Neuron (in vitro differentiated cells): ENCODE measurements around the gene PYHIN1.

Experiments used
- H2AFZ ChIP-seq: one replicate; pipeline ENCODE4 v1.6.1; 2013; ENCODE audit warnings: low read depth, mild to moderate bottlenecking, inconsistent platforms, low read length, moderate library complexity
- H3K27me3 ChIP-seq: one replicate; pipeline ENCODE4 v1.6.1; 2013; ENCODE audit warnings: low read length; ENCODE audit not compliant: insufficient read depth
- H3K36me3 ChIP-seq: one replicate; pipeline ENCODE4 v1.6.1; 2013; ENCODE audit warnings: low read length; ENCODE audit not compliant: insufficient read depth
- H3K4me1 ChIP-seq: one replicate; pipeline ENCODE4 v1.6.1; 2013; ENCODE audit warnings: low read length; ENCODE audit not compliant: insufficient read depth
- H3K4me3 ChIP-seq: 2 replicates; pipeline ENCODE4 v1.5.1; 2013; ENCODE audit warnings: mild to moderate bottlenecking, low read length, moderate library complexity
- H3K9me3 ChIP-seq: one replicate; pipeline ENCODE4 v1.6.1; 2013; ENCODE audit warnings: low read length

The PYHIN1 gene

GRCh38 chr1:158946785-158947184, 15.4 kb downstream of the PYHIN1 start:
- no peaks in the 10 kb centered on the region for H3K9me3 ChIP-seq
- no peak overlapping the region for H2AFZ ChIP-seq
- no peaks in the 10 kb centered on the region for H3K36me3 ChIP-seq
- H3K27me3 ChIP-seq = no peaks in the 10 kb centered on the region
- no peak overlapping the region for H3K4me3 ChIP-seq
- no peaks in the 10 kb centered on the region for H3K4me1 ChIP-seq

DNA sequence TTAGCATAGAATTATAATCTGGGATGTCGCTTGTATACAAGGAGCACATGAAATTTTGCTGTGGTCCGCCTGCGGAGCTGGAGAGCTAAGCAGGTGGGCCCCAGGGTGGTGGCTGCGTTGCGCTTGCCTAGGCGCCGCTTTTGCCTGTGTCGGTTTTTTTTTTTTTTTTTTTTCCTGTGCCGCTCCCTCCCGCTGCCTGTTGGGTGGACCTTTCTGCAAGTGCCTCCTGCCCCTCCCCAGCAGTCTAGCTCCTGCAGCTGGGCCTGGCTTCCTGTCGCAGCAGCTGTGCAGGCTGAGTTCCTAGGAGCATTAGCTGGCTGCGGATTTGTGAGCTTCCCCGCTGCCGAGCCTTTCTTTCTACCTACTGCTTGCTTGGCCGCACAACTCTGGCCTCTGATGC, 20.6 kb downstream of the PYHIN1 start:
- Histone ChIP-seq H3K9me3 (no peaks in the 10 kb centered on the region), H3K4me1 (no peaks in the 10 kb centered on the region), H3K36me3 (no peaks in the 10 kb centered on the region), H3K4me3 (no peak overlapping the region), H3K27me3 (no peaks in the 10 kb centered on the region), H2AFZ (no peak overlapping the region)

GRCh38 chr1:158952416-158952815, 21.1 kb downstream of the PYHIN1 start:
- no peaks in the 10 kb centered on the region for H3K36me3 ChIP-seq
- no peak overlapping the region for H3K4me3 ChIP-seq
- no peaks in the 10 kb centered on the region for H3K9me3 ChIP-seq
- H3K4me1 ChIP-seq = no peaks in the 10 kb centered on the region
- H2AFZ ChIP-seq = no peak overlapping the region
- H3K27me3 ChIP-seq = no peaks in the 10 kb centered on the region

- Histone ChIP-seq H3K27me3 (no peaks in the 10 kb centered on the region), H2AFZ (no peak overlapping the region), H3K4me1 (no peaks in the 10 kb centered on the region), H3K9me3 (no peaks in the 10 kb centered on the region), H3K4me3 (no peak overlapping the region), H3K36me3 (no peaks in the 10 kb centered on the region)
These were observed 29.8 kb downstream of the PYHIN1 start for GRCh38 chr1:158961178-158961577.

DNA sequence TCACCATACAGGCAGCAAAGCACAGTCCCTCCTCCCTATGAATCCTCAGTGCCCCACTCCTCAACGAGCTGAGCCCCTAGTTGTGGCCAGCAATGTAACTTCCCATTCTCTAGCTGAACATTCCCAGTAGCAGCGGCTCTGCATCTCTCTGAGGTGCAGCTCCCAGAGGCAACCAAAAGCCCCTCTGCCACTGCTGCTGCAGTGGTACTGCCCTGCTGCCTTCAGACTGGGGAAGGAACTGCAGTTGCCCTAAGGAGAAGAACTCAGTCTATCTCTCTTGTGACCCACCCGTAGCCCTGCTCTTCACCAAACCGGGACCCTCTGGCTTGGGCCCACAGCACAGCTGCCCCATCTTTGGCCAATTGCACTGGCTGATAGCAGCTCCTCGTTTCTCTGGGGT, 31.6 kb downstream of the PYHIN1 start:
- H2AFZ ChIP-seq = no peak overlapping the region

DNA sequence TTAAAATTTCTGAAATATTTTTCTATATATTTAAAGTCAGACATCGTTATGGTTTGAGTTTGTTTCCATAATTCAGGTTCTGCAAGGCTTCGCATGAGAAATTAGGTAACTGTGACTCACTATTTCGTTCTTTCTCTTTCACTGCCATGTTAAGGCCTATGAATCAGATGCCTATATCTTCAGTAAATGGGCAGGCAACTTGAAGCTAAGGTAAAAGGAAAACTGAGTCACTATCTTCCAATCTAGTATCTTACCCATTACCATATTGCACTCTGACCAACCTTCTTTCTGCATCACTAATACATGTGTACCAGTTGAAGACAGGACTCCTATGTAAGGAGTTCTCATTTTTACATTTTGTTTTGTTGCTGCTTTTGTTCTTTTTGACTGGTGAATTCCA, 37.8 kb downstream of the PYHIN1 start:
- no peaks in the 10 kb centered on the region for H3K9me3 ChIP-seq
- H3K36me3 ChIP-seq = no peaks in the 10 kb centered on the region
- H3K27me3 ChIP-seq = no peaks in the 10 kb centered on the region
- H3K4me3 ChIP-seq = no peak overlapping the region
- no peaks in the 10 kb centered on the region for H3K4me1 ChIP-seq
- H2AFZ ChIP-seq = no peak overlapping the region

More for the DNA sequence above, 31.6 kb downstream of the PYHIN1 start:
- Histone ChIP-seq H3K9me3 (no peaks in the 10 kb centered on the region), H3K36me3 (no peaks in the 10 kb centered on the region), H3K4me3 (no peak overlapping the region), H3K4me1 (no peaks in the 10 kb centered on the region), H3K27me3 (no peaks in the 10 kb centered on the region)

GRCh38 chr1:158969855-158970254, 38.5 kb downstream of the PYHIN1 start:
- Histone ChIP-seq H3K4me1 (no peaks in the 10 kb centered on the region), H2AFZ (no peak overlapping the region), H3K9me3 (no peaks in the 10 kb centered on the region)

GRCh38 chr1:158972841-158973240, 41.5 kb downstream of the PYHIN1 start:
- Histone ChIP-seq H2AFZ (no peak overlapping the region), H3K36me3 (no peaks in the 10 kb centered on the region), H3K27me3 (no peaks in the 10 kb centered on the region), H3K4me3 (no peak overlapping the region), H3K9me3 (no peaks in the 10 kb centered on the region), H3K4me1 (peaks cover 9% of the 10 kb centered on the region)

More at GRCh38 chr1:158969855-158970254, 38.5 kb downstream of the PYHIN1 start:
- Histone ChIP-seq H3K27me3 (no peaks in the 10 kb centered on the region), H3K36me3 (no peaks in the 10 kb centered on the region), H3K4me3 (no peak overlapping the region)

DNA sequence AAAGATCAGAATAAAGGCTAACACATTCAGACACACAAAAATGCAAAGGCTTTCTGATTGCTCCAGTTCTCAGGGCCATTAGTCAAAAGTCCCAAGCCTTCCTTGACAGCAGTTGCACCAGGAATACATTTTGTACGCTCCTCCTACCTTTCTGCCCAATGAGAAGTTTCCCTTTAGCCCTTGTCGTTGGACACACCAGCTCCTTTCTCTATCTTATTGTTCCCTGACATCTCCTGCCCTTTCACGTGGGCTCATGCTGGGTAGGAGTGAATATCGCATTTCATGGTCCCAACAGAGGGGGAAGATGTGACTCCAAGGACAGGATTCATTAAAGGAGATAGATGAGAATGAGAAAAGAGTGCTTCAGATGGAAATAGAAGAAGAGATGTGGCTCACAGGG, 44.9 kb downstream of the PYHIN1 start:
- Histone ChIP-seq H3K9me3 (no peaks in the 10 kb centered on the region), H3K27me3 (no peaks in the 10 kb centered on the region), H3K4me1 (peaks cover 9% of the 10 kb centered on the region), H2AFZ (no peak overlapping the region), H3K4me3 (no peak overlapping the region), H3K36me3 (no peaks in the 10 kb centered on the region)

DNA sequence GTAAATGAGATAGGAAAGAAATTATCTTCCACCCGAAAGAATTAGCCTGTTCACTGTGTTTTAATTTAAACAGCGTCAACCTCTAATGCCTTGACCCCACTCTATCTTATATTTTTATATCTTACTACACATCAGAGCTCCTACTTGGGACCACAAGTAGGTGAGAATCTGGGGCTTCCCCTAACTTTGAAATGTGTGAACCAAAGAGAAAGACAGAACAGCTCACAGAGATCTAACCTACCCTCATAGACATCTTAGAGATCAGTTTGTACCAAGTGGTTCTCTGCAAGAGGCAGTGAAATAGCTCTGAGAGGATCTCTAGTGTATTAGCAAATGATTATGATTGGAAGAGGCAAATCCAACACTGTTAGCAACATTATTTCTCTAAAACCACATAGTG, 47.4 kb downstream of the PYHIN1 start:
- Histone ChIP-seq H3K9me3 (no peaks in the 10 kb centered on the region), H3K4me3 (no peak overlapping the region), H3K4me1 (peaks cover 9% of the 10 kb centered on the region), H3K36me3 (no peaks in the 10 kb centered on the region), H3K27me3 (no peaks in the 10 kb centered on the region), H2AFZ (no peak overlapping the region)

DNA sequence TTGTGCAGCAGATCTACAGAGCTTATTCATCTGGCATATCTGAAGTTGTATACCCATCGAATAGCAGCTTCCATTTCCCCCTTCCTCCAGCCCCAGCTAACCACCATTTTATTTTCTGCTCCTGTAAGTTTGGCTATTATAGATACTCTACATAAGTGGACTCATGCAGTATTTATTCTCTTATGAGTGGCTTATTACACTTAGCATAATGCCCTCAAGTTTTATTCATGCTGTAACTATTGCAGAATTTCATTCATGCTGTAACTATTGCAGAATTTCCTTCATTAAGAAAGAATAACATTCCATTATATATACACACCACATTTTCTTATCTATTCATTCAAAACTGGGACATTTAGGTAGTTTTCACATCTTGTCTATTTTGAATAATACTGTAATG, 47.9 kb downstream of the PYHIN1 start:
- H3K36me3 ChIP-seq = no peaks in the 10 kb centered on the region
- H2AFZ ChIP-seq = no peak overlapping the region
- H3K4me1 ChIP-seq = peaks cover 9% of the 10 kb centered on the region
- H3K4me3 ChIP-seq = no peak overlapping the region
- no peaks in the 10 kb centered on the region for H3K9me3 ChIP-seq
- H3K27me3 ChIP-seq = no peaks in the 10 kb centered on the region

DNA sequence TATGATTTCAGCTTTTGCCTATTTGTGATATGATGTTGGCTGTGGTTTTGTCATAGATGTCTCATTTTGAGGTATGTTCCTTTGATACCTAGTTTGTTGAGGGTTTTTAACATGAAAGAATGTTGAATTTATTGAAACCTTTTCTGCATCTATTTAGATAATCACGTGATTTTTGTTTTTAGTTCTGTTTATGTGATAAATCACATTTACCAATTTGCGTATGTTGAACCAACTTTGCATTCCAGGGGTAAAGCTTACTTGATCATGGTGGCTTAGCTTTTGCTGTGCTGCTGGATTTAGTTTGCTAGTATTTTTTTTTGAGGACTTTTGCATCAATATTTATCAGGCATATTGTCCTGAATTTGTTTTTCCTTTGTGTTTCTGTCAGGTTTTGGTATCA, 51.9 kb downstream of the PYHIN1 start:
- Histone ChIP-seq H3K36me3 (no peaks in the 10 kb centered on the region), H2AFZ (no peak overlapping the region), H3K4me1 (no peaks in the 10 kb centered on the region), H3K4me3 (no peak overlapping the region), H3K9me3 (no peaks in the 10 kb centered on the region), H3K27me3 (no peaks in the 10 kb centered on the region)

- no peaks in the 10 kb centered on the region for H3K4me1 ChIP-seq
- H3K4me3 ChIP-seq = no peak overlapping the region
- no peak overlapping the region for H2AFZ ChIP-seq
- H3K27me3 ChIP-seq = no peaks in the 10 kb centered on the region
- no peaks in the 10 kb centered on the region for H3K9me3 ChIP-seq
- no peaks in the 10 kb centered on the region for H3K36me3 ChIP-seq
These were observed 53.0 kb downstream of the PYHIN1 start for GRCh38 chr1:158984386-158984785.

DNA sequence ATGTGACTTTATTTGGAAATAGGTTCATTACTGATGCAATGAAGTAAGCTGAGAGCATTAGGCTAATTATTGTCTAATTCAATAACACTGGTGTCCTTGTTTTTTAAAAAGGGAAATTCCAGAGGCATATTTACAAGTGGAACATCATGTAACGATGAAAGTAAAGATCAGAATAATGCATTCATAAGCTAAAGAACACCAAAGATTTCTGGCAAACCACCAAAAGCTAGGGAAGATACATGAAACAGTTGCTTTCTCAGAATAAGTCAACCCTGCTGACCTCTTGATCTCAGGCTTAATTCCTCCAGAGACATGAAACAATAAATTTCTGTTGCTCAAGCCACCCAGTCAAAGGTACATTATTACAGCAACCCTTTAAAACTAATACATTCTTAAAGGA, 58.1 kb downstream of the PYHIN1 start:
- Histone ChIP-seq H3K4me3 (no peak overlapping the region), H3K4me1 (no peaks in the 10 kb centered on the region), H3K36me3 (no peaks in the 10 kb centered on the region), H2AFZ (no peak overlapping the region), H3K9me3 (no peaks in the 10 kb centered on the region), H3K27me3 (no peaks in the 10 kb centered on the region)
